Hepatocyte (in vitro differentiated cells): ENCODE measurements around the gene ZBTB1.

Source experiments
- CTCF ChIP-seq: fragments of 200-600 bp; sonication (generic); IDR thresholded peaks from 2 replicates; pipeline ENCODE4 v1.5.1; 2016; ENCODE audit warnings: antibody characterized with exemption, mild to moderate bottlenecking; ENCODE audit not compliant: poor library complexity
- EZH2 ChIP-seq: fragments of 200-600 bp; sonication (generic); IDR thresholded peaks from 2 replicates; pipeline ENCODE4 v1.6.1; 2016; ENCODE audit warnings: antibody characterized with exemption, mild to moderate bottlenecking, borderline replicate concordance

GRCh38 chr14:64569138-64569631, 64.6 kb downstream of the ZBTB1 start:
- TF ChIP-seq CTCF (no peak), EZH2 (no peak)
